Measurements from ENCODE around the gene GHRH. TPM values are rescaled to one million over a fixed set of nuclear protein-coding genes. Genes with fewer than 3 reads are reported as not detected.

Gene GHRH
- total RNA-seq, 1 donor from 2014 or later, result not detected

- DNase-seq (ENCODE audit: extremely low read depth, low read depth, low spot score), result no peak
These were observed 51.8 kb downstream of the GHRH start for GRCh38 chr20:37209661-37210314.

- DNase-seq (ENCODE audit: extremely low read depth, low read depth, low spot score), result no peak
These were observed 52.4 kb downstream of the GHRH start for GRCh38 chr20:37209193-37209592.

- no peak for DNase-seq (ENCODE audit: extremely low read depth, low read depth, low spot score)
These were observed 54.4 kb downstream of the GHRH start for GRCh38 chr20:37207171-37207570.

GRCh38 chr20:37205794-37206193 is 55.8 kb downstream of the GHRH start:
- no peak for DNase-seq (ENCODE audit: extremely low read depth, low read depth, low spot score)

- no peak for DNase-seq (ENCODE audit: extremely low read depth, low read depth, low spot score)
These were observed 56.5 kb downstream of the GHRH start for GRCh38 chr20:37205130-37205529.

- no peak for DNase-seq (ENCODE audit: extremely low read depth, low read depth, low spot score)
These were observed 57.6 kb downstream of the GHRH start for GRCh38 chr20:37204056-37204455.

GRCh38 chr20:37202267-37202943 is 59.2 kb downstream of the GHRH start:
- no peak for DNase-seq (ENCODE audit: extremely low read depth, low read depth, low spot score)

- no peak for DNase-seq (ENCODE audit: extremely low read depth, low read depth, low spot score)
These were observed 59.8 kb downstream of the GHRH start for GRCh38 chr20:37201827-37202162.

Other genes starting within 250 kb of the GHRH start
- gene RBL1, start 165.8 kb downstream of the GHRH start, total RNA-seq, result 3.8 and 4.3 TPM in 2 replicates
- 299 and 312 TPM in 2 replicates for gene RPN2, start 82.5 kb downstream of the GHRH start, total RNA-seq
- gene MROH8, start 82.3 kb downstream of the GHRH start, total RNA-seq, result 3.2 and 3.5 TPM in 2 replicates
- gene MANBAL, start 27.8 kb upstream of the GHRH start, total RNA-seq, result 26.4 and 32.4 TPM in 2 replicates
- 20.6 and 20.7 TPM in 2 replicates for gene SRC, start 84.3 kb upstream of the GHRH start, total RNA-seq

Data from glomerular endothelial cell (primary cell).